D721Med (cell line): ENCODE measurements around the gene SP2.

Experiments used
- DNase-seq: peaks from one replicate; pipeline ENCODE4 v3.0.0; 2011; ENCODE audit warnings: low spot score; ENCODE audit not compliant: insufficient read length
- FAIRE-seq: peaks from 2 replicates; lab custom pipeline; 2011; peaks lifted over from hg19 to GRCh38; lab: Jason Lieb, UNC
- CTCF ChIP-seq: IDR thresholded peaks from 2 replicates; pipeline ENCODE4 v1.5.1; 2012; ENCODE audit warnings: mild to moderate bottlenecking, control low read depth; ENCODE audit not compliant: insufficient read depth; ENCODE audit errors: missing control alignments

Gene SP2

GRCh38 chr17:47871048-47871447 is 25.0 kb upstream of the SP2 start:
- DNase-seq, result no peak
- TF ChIP-seq CTCF, result no peak
- no peak for FAIRE-seq

- DNase-seq, result no peak
- TF ChIP-seq CTCF, result no peak
- no peak for FAIRE-seq
Observed at GRCh38 chr17:47872019-47872650, 23.9 kb upstream of the SP2 start.

GRCh38 chr17:47872651-47873161 is 23.3 kb upstream of the SP2 start:
- TF ChIP-seq CTCF, result no peak
- no peak for DNase-seq
- FAIRE-seq, result no peak

- TF ChIP-seq CTCF, result no peak
- DNase-seq (no peak), FAIRE-seq (no peak)
Observed at GRCh38 chr17:47873200-47874090, 22.6 kb upstream of the SP2 start.

GRCh38 chr17:47875011-47875985 is 20.7 kb upstream of the SP2 start:
- FAIRE-seq (no peak), DNase-seq (no peak)
- no peak for TF ChIP-seq CTCF

DNA sequence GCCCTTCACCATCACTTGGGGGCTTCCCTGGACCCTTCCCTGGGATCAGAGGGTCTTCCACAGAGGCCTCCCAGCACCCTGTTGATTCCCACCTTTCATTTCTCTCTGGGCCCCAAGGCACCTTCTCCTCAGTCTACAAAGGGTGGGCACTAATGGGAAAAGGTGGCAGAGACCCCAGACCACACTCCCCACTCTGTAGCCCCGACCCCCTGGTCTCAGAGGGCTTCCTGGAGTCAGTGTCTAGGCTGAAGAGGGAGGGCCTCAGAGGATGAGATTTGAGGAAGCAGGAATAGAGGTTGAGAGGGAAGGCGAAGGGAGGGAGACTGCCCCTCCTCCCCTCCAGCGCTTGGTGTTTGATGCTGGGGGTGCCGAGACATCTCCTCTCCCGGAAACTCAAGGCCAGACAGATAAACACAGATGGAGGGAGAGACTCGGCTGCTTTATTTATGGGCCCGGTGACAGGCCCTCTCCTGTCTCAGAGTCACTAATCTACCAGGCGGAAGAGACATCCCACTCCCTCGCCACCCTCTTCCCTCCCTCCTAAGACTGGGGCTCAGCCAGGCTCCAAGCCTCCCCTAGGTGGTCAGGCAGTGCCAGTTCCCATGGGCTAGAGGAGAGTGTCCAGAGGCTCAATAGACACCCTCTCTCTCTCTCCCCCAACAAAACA is 18.5 kb upstream of the SP2 start:
- no peak for TF ChIP-seq CTCF
- FAIRE-seq (no peak), DNase-seq (no peak)
